IPS DF 6.9 (cell line): ENCODE data around the gene TMPRSS11D.

Source experiments
- DNase-seq: peaks from one replicate; pipeline ENCODE4 v3.0.0-alpha.2; 2013; ENCODE audit warnings: low read depth, low spot score
- H3K27ac ChIP-seq: one replicate; pipeline ENCODE4 v1.5.1; 2013; ENCODE audit warnings: low read length, control low read depth
- H3K27me3 ChIP-seq: 2 replicates; pipeline ENCODE4 v1.6.1; 2013; ENCODE audit warnings: mild to moderate bottlenecking, low read length; ENCODE audit not compliant: control insufficient read depth, insufficient read depth
- H3K36me3 ChIP-seq: 2 replicates; pipeline ENCODE4 v1.6.1; 2013; ENCODE audit warnings: low read length; ENCODE audit not compliant: control insufficient read depth, insufficient read depth
- H3K4me1 ChIP-seq: 2 replicates; pipeline ENCODE4 v1.6.1; 2013; ENCODE audit warnings: low read length; ENCODE audit not compliant: control insufficient read depth, insufficient read depth
- H3K4me3 ChIP-seq: 2 replicates; pipeline ENCODE4 v1.5.1; 2013; ENCODE audit warnings: mild to moderate bottlenecking, low read length
- H3K9me3 ChIP-seq: 2 replicates; pipeline ENCODE4 v1.6.1; 2013; ENCODE audit warnings: low read length, inconsistent platforms; ENCODE audit not compliant: control insufficient read depth, insufficient read depth
- WGBS: extraction: QIAGEN DNeasy Blood & Tissue Kit; methylation state at CpG from one replicate; pipeline ENCODE4 v1.1.7; 2013; ENCODE audit warnings: mixed read lengths, missing lambda C conversion rate; ENCODE audit not compliant: insufficient read length, insufficient coverage; 5-methylcytosine and 5-hydroxymethylcytosine counted together

Gene TMPRSS11D

GRCh38 chr4:67776746-67777145, 107.1 kb downstream of the TMPRSS11D start:
- H3K4me3 ChIP-seq: no peak overlapping the region
- H3K9me3 ChIP-seq: no peaks in the 10 kb centered on the region
- DNase-seq: no peak
- 0 out of 2 replicates have a peak, but pooled peaks cover 1% of the 10 kb centered on the region for H3K4me1 ChIP-seq
- H3K36me3 ChIP-seq: no peaks in the 10 kb centered on the region
- WGBS: no CpG with 5 or more reads among the region's 1 CpG
- H3K27ac ChIP-seq: no peak overlapping the region
- H3K27me3 ChIP-seq: no peaks in the 10 kb centered on the region
